Activated CD8-positive, alpha-beta memory T cell treated with anti-CD3 and anti-CD28 coated beads, Interleukin-2, amount 10 ng/mL, durations not matched to agents 7 days and 5 days (primary cell): ENCODE data around the gene NHLRC2. TPM values are rescaled to one million over a fixed set of nuclear protein-coding genes. Genes with fewer than 3 reads are reported as not detected.
"Not testable (repeated sequence)": the region's sequence is repeated elsewhere in the genome, so short reads cannot be mapped to it uniquely, and the experiment has no call there.

Source experiments
- ATAC-seq: fragments of 150-1000 bp; cut with Tn5 transposase; one replicate; pipeline ENCODE4 v1.10.0; 2021; ENCODE audit warnings: moderate library complexity
- CTCF ChIA-PET: fragments of 350-600 bp; sonication (Branson Sonifier 250); formaldehyde crosslinking; loops from one replicate; lab custom pipeline; 2021; ENCODE audit warnings: antibody characterized with exemption; lab: Charles Lee
- DNase-seq: peaks from one replicate; pipeline ENCODE4 v3.0.0-alpha.2; 2020
- H3K27ac Mint-ChIP-seq: one replicate; pipeline ENCODE4 v1.8.0; 2021; ENCODE audit warnings: mild to moderate bottlenecking, mixed read lengths
- H3K27me3 Mint-ChIP-seq: one replicate; pipeline ENCODE4 v1.8.0; 2021; ENCODE audit warnings: mixed read lengths
- H3K36me3 Mint-ChIP-seq: one replicate; pipeline ENCODE4 v1.8.0; 2021; ENCODE audit warnings: mild to moderate bottlenecking, mixed read lengths
- H3K4me1 Mint-ChIP-seq: one replicate; pipeline ENCODE4 v1.8.0; 2021; ENCODE audit warnings: mixed read lengths
- H3K4me3 Mint-ChIP-seq: one replicate; pipeline ENCODE4 v1.8.0; 2021; ENCODE audit warnings: mild to moderate bottlenecking, moderate library complexity, mixed read lengths
- H3K9me3 Mint-ChIP-seq: one replicate; pipeline ENCODE4 v1.8.0; 2022; ENCODE audit warnings: low read depth, mixed read lengths
- total RNA-seq, 2 experiments: library from RNA; stranded (reverse); gene quantifications; one replicate each; pipeline ENCODE4 v1.2.3, GENCODE V29; 2021

NHLRC2 gene
- total RNA-seq, 2 experiments from 2014 or later: 35.7 to 36.4 TPM

DNA sequence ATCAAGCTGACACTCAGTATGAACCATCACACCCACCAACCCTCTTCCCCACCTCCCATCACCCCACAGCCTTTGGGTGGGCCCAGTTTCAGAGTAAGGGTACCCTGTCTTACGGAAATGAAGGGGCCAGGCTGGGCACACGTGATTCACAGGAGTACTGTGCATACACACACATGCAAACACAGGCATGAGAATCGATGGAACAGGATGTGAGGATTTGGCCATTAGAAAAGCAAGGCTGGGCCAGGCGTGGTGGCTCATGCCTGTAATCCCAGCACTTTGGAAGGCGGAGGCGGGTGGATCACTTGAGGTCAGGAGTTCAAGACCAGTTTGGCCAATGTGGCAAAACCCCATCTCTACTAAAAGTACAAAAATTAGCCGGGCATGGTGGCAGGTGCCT lies 88.7 kb downstream of the NHLRC2 start:
- H3K27ac Mint-ChIP-seq, H3K9me3 Mint-ChIP-seq, H3K36me3 Mint-ChIP-seq, ATAC-seq, CTCF ChIA-PET, DNase-seq, H3K4me3 Mint-ChIP-seq: not testable (repeated sequence)
- peaks cover 16% of the 10 kb centered on the region for H3K4me1 Mint-ChIP-seq
- peaks cover 22% of the 10 kb centered on the region for H3K27me3 Mint-ChIP-seq

- Mint-ChIP-seq H3K4me1 (peaks cover 16% of the 10 kb centered on the region), H3K27me3 (peaks cover 9% of the 10 kb centered on the region), H3K36me3 (no peaks in the 10 kb centered on the region), H3K27ac (no peak overlapping the region), H3K9me3 (no peaks in the 10 kb centered on the region), H3K4me3 (no peak overlapping the region)
- ATAC-seq (no peak), DNase-seq (peak; percentile 25)
- CTCF ChIA-PET: no interaction called here
Measured at GRCh38 chr10:113945075-113945686, 90.7 kb downstream of the NHLRC2 start.

- Mint-ChIP-seq H3K27me3 (peaks cover 8% of the 10 kb centered on the region), H3K4me1 (peaks cover 16% of the 10 kb centered on the region), H3K27ac (no peak overlapping the region), H3K4me3 (no peak overlapping the region), H3K36me3 (no peaks in the 10 kb centered on the region), H3K9me3 (no peaks in the 10 kb centered on the region)
- CTCF ChIA-PET: no interaction called here
- ATAC-seq (no peak), DNase-seq (no peak)
Measured at GRCh38 chr10:113945687-113946085, 91.2 kb downstream of the NHLRC2 start.

DNA sequence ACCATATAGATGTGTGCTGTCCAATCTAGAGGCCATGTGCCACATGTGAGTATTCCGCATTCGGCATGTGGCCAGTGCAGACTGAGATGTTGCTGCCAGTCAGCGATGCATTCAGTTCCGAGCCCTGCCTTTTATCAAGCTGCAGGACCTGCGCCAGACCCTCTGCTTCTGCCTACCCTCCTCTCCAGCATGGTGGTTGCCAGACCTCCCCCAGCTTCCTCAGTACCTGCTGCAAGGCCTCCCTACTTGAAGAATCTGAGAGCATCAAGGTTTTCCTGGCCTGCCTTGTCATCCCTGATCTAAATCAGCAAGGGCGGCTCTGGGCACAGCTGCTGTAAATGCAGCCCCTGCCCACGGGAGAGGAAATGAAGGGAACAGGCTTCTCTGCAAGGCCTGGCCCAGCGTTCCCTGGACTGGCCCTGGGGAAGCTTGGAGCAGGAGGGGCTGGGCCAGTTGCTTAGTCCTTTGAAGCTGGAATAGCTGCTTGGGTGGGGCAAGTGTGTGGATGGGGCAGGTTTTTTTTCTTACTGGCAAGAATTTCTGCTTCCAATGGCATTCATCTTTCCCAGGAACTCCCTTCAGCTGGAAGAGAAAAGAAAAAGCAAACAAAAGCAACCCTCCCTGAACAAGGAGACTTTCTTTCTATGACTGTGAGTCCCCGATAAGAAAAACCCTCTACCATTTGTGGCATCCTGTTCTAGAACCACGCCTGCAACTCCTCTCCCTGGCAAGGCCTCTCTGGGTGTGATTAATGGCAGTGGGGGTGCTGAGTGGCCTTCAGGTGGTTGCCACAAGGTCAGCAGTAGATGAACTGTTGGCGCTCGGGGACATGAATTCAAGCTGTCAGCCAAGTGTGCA lies 93.0 kb downstream of the NHLRC2 start:
- DNase-seq: peak; percentile 63
- H3K4me3 Mint-ChIP-seq: no peak overlapping the region
- H3K36me3 Mint-ChIP-seq: no peaks in the 10 kb centered on the region
- ATAC-seq: peak; percentile 63
- no peak overlapping the region for H3K27ac Mint-ChIP-seq
- no peaks in the 10 kb centered on the region for H3K9me3 Mint-ChIP-seq
- CTCF ChIA-PET: no interaction called here
- peaks cover 3% of the 10 kb centered on the region for H3K27me3 Mint-ChIP-seq
- H3K4me1 Mint-ChIP-seq: peaks cover 16% of the 10 kb centered on the region

GRCh38 chr10:113948048-113948447 lies 93.6 kb downstream of the NHLRC2 start:
- peaks cover 3% of the 10 kb centered on the region for H3K27me3 Mint-ChIP-seq
- ATAC-seq: no peak
- CTCF ChIA-PET: no interaction called here
- no peaks in the 10 kb centered on the region for H3K9me3 Mint-ChIP-seq
- peaks cover 16% of the 10 kb centered on the region for H3K4me1 Mint-ChIP-seq
- DNase-seq: no peak
- H3K4me3 Mint-ChIP-seq: no peak overlapping the region
- no peaks in the 10 kb centered on the region for H3K36me3 Mint-ChIP-seq
- no peak overlapping the region for H3K27ac Mint-ChIP-seq

DNA sequence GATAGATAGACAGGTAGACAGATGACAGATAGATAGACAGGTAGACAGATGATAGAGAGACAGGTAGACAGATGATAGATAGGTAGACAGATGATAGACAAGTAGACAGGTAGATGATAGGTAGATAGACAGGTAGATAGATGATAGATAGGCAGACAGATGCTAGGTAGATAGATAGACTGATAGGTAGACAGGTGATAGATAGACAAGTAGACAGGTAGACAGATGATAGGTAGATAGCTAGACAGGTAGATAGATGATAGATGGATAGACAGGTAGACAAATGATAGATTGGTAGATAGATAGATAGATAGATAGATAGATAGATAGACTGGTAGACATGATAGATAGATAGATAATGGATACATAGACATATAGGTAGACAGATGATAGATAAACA lies 95.8 kb downstream of the NHLRC2 start:
- Mint-ChIP-seq H3K36me3 (peaks cover 3% of the 10 kb centered on the region), H3K4me1 (peaks cover 22% of the 10 kb centered on the region), H3K9me3 (no peaks in the 10 kb centered on the region), H3K27me3 (peaks cover 3% of the 10 kb centered on the region), H3K27ac (no peak overlapping the region), H3K4me3 (no peak overlapping the region)
- no peak for DNase-seq
- CTCF ChIA-PET: no interaction called here
- ATAC-seq: no peak

- ATAC-seq: no peak
- H3K4me1 Mint-ChIP-seq: peaks cover 12% of the 10 kb centered on the region
- H3K36me3 Mint-ChIP-seq: peaks cover 3% of the 10 kb centered on the region
- DNase-seq: no peak
- no peaks in the 10 kb centered on the region for H3K9me3 Mint-ChIP-seq
- CTCF ChIA-PET: interaction anchor here (0.9 to 1.5 kb wide), 5 partner anchors 29 to 115 kb away, joined by 3 to 6 read pairs (median 3); no protein-coding TSS in a partner anchor
- no peak overlapping the region for H3K4me3 Mint-ChIP-seq
- no peak overlapping the region for H3K27ac Mint-ChIP-seq
- peaks cover 3% of the 10 kb centered on the region for H3K27me3 Mint-ChIP-seq
Measured at GRCh38 chr10:113953505-113954272, 99.2 kb downstream of the NHLRC2 start.

DNA sequence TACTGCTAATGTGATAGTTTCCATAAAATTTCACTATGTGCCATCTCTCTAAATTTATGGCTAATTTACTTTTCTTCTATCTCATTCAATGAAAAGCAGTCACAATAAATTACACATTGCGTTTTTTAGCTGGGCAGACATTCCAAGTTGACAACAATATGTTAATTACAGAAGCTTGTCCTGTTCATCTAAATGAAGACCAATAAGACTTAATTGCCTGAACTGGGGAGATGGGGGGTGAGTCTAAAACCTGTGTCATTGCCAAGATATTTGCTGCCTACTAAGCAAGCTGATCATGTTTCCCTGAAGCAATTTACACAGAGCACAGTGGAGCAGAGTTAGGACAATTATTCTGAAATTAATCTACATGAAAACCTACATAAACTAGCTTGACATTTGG lies 99.9 kb downstream of the NHLRC2 start:
- Mint-ChIP-seq H3K36me3 (peaks cover 3% of the 10 kb centered on the region), H3K27ac (no peak overlapping the region), H3K4me3 (no peak overlapping the region), H3K9me3 (no peaks in the 10 kb centered on the region), H3K27me3 (peaks cover 3% of the 10 kb centered on the region), H3K4me1 (peaks cover 19% of the 10 kb centered on the region)
- DNase-seq (no peak), ATAC-seq (no peak)
- CTCF ChIA-PET: interaction anchor here (0.9 to 1.5 kb wide), 5 partner anchors 28 to 114 kb away, joined by 3 to 6 read pairs (median 3); no protein-coding TSS in a partner anchor

DNA sequence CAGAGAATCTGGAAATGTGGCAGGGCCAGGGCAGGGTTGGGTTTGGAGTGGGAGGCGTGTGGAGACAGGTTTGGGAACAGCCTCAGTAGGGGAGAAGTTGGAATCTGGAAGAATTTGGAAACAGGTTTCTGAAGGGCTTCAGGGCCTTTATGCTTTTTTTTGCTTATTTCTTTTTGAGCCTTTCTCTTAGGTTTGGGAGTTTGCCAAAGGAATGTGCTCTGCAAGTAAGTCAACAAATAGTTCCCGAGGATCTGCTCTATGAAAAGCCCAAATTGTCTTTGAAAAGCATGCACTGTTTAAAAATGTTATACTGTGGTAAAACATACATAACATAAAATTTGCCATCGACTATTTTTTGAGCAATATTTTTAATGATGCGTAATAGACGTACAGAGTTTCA lies 102.6 kb downstream of the NHLRC2 start:
- H3K9me3 Mint-ChIP-seq: no peaks in the 10 kb centered on the region
- H3K27ac Mint-ChIP-seq: no peak overlapping the region
- ATAC-seq: no peak
- CTCF ChIA-PET: no interaction called here
- H3K36me3 Mint-ChIP-seq: peaks cover 3% of the 10 kb centered on the region
- no peak overlapping the region for H3K4me3 Mint-ChIP-seq
- no peaks in the 10 kb centered on the region for H3K27me3 Mint-ChIP-seq
- peaks cover 45% of the 10 kb centered on the region for H3K4me1 Mint-ChIP-seq
- DNase-seq: no peak

- DNase-seq: no peak
- no peaks in the 10 kb centered on the region for H3K27me3 Mint-ChIP-seq
- no peak for ATAC-seq
- H3K4me3 Mint-ChIP-seq: no peak overlapping the region
- CTCF ChIA-PET: no interaction called here
- H3K36me3 Mint-ChIP-seq: peaks cover 6% of the 10 kb centered on the region
- H3K27ac Mint-ChIP-seq: no peak overlapping the region
- H3K9me3 Mint-ChIP-seq: no peaks in the 10 kb centered on the region
- H3K4me1 Mint-ChIP-seq: peaks cover 51% of the 10 kb centered on the region
Measured at GRCh38 chr10:113958631-113959382, 104.3 kb downstream of the NHLRC2 start.

- DNase-seq (no peak), ATAC-seq (no peak)
- Mint-ChIP-seq H3K9me3 (no peaks in the 10 kb centered on the region), H3K4me1 (peaks cover 50% of the 10 kb centered on the region), H3K36me3 (peaks cover 5% of the 10 kb centered on the region), H3K27ac (no peak overlapping the region), H3K4me3 (no peak overlapping the region), H3K27me3 (peaks cover 3% of the 10 kb centered on the region)
- CTCF ChIA-PET: no interaction called here
Measured at GRCh38 chr10:113959383-113959760, 104.9 kb downstream of the NHLRC2 start.

- ATAC-seq: peak; percentile 51
- Mint-ChIP-seq H3K36me3 (peaks cover 3% of the 10 kb centered on the region), H3K4me3 (peak overlapping the region; percentile 38), H3K9me3 (no peaks in the 10 kb centered on the region), H3K4me1 (peaks cover 50% of the 10 kb centered on the region), H3K27ac (peak overlapping the region; percentile 89), H3K27me3 (peaks cover 3% of the 10 kb centered on the region)
- peak; percentile 81 for DNase-seq
- CTCF ChIA-PET: interaction anchor here (0.6 to 2.3 kb wide), 7 partner anchors 23 to 139 kb away, joined by 3 to 15 read pairs (median 6); no protein-coding TSS in a partner anchor
Measured at GRCh38 chr10:113960617-113961181, 106.2 kb downstream of the NHLRC2 start.
